Muscle of leg (tissue), 11 donors: Measurements from ENCODE around the gene ADARB2. TPM values are rescaled to one million over a fixed set of nuclear protein-coding genes. Genes with fewer than 3 reads are reported as not detected.

Source experiments
- DNase-seq: peaks from one replicate; pipeline ENCODE4 v3.0.0; 2013
- H3K27ac ChIP-seq: one replicate; pipeline ENCODE4 v1.5.1; 2013; ENCODE audit warnings: mild to moderate bottlenecking, low read length, control low read depth
- H3K27me3 ChIP-seq: one replicate; pipeline ENCODE4 v1.6.1; 2013; ENCODE audit warnings: low read length; ENCODE audit not compliant: control insufficient read depth, insufficient read depth
- H3K36me3 ChIP-seq: one replicate; pipeline ENCODE4 v1.6.1; 2013; ENCODE audit warnings: low read length; ENCODE audit not compliant: control insufficient read depth, insufficient read depth
- H3K4me1 ChIP-seq: one replicate; pipeline ENCODE4 v1.6.1; 2013; ENCODE audit warnings: low read length; ENCODE audit not compliant: control insufficient read depth, insufficient read depth
- H3K4me3 ChIP-seq: one replicate; pipeline ENCODE4 v1.5.1; 2013; ENCODE audit warnings: low read length, control low read depth
- H3K9me3 ChIP-seq: replicated peaks from 2 replicates; pipeline ENCODE4 v1.6.1; 2013; ENCODE audit warnings: low read depth, low read length; ENCODE audit not compliant: control insufficient read depth
- WGBS: methylation state at CpG from one replicate; pipeline ENCODE4 v1.1.5; 2013; ENCODE audit warnings: missing lambda C conversion rate; ENCODE audit not compliant: insufficient coverage; 5-methylcytosine and 5-hydroxymethylcytosine counted together
- polyA plus RNA-seq, 8 donors: library from polyadenylated mRNA; unstranded; fragments of 120-200 nt; gene quantifications; one replicate each; pipeline versions ENCODE4 v1.2.1 to v1.2.3, GENCODE V29; 2013; ENCODE audit warnings: inconsistent platforms in 1 of 8, low replicate concordance in 1 of 8; ENCODE audit not compliant: insufficient read length in 8 of 8, insufficient read depth in 1 of 8
- total RNA-seq: library from RNA; stranded (reverse); fragments of 120-200 nt; gene quantifications from one replicate; pipeline ENCODE4 v1.2.4, GENCODE V29; 2013

The ADARB2 gene
- total and polyA plus RNA-seq, 9 donors = 0.13 to 0.38 (median 0.23) TPM

DNA sequence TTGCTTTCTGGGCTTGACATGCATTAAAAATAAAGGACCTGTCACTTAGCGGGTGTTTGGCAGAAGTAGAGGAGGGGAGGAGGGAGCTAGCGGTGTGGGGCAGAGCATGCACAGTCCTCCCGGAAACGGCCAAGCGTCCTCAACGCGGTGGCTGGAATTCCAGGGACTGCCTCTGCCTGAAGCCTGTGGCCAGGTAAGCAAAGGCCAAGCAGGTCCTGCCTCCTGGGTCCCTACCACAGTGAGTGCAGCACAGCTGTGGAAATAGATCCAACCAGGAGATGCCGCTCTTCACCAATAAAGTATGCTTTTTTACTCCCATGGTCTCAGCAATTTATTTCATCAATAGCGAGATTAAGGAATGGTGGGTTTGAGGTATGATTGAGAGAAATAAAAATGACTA is 357.7 kb downstream of the ADARB2 start:
- DNase-seq = no peak
- WGBS = 42% methylated on average over 7 of the region's 9 CpGs
- Histone ChIP-seq H3K36me3 (no peaks in the 10 kb centered on the region), H3K4me1 (no peaks in the 10 kb centered on the region), H3K4me3 (no peak overlapping the region), H3K27ac (no peak overlapping the region), H3K27me3 (peaks cover 22% of the 10 kb centered on the region), H3K9me3 (no peaks in the 10 kb centered on the region)

DNA sequence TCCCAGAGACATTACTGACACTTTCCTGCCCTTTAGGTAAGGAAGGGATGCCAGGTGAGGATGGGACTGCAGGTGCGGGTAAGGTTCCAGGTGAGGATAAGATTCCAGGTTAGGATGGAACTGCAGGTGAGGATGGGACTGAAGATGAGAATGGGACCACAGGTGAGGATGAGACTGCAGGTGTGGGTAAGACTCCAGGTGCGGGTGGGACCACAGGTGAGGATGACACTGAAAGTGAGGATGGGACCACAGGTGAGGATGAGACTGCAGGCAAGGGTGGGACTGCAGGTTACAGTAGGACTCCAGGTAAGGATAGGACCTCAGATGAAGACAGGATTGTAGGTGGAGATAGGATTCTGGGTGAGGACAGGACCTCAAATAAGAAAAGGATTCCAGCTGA is 358.9 kb downstream of the ADARB2 start:
- Histone ChIP-seq H3K27ac (no peak overlapping the region), H3K36me3 (no peaks in the 10 kb centered on the region), H3K4me3 (no peak overlapping the region), H3K27me3 (peaks cover 18% of the 10 kb centered on the region), H3K4me1 (no peaks in the 10 kb centered on the region), H3K9me3 (no peaks in the 10 kb centered on the region)
- WGBS = 100% methylated on average over 2 of the region's 2 CpGs
- no peak for DNase-seq

DNA sequence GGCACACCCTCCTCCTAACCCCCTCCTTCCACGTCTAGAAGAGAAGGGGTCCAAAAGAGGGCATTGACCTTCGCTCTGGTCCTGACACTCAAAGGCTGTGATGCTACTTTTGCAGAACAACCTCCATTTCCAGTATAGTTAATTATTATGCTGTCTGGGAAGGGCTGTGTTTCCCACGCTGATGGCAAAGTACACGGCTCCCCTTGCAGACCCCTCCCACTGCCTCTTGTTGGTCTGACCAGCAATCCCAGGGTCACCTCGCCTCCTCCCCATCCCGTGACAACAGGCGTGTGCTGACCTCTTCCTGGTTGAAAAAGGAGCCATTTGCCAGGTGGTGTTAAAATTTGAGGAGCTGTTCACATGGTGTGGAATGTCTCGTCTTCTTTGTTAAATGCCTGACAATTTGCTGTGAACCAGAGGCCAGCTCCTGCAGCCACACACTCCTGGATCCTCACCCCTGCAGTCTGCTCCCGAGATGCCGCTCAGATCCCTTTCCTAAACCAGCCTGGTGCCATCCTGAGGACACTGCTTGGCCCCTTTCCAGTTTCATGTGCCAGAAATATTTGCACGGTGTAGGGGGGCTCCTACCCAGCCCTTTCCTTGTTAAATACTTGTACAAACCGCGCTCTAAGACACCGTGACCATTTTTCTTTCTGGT is 359.5 kb downstream of the ADARB2 start:
- H3K27me3 ChIP-seq = peaks cover 17% of the 10 kb centered on the region
- DNase-seq = no peak
- whole genome bisulfite sequencing = 20% methylated on average over 4 of the region's 14 CpGs
- H3K36me3 ChIP-seq = no peaks in the 10 kb centered on the region
- no peaks in the 10 kb centered on the region for H3K4me1 ChIP-seq
- no peak overlapping the region for H3K27ac ChIP-seq
- H3K4me3 ChIP-seq = no peak overlapping the region
- H3K9me3 ChIP-seq = no peaks in the 10 kb centered on the region

DNA sequence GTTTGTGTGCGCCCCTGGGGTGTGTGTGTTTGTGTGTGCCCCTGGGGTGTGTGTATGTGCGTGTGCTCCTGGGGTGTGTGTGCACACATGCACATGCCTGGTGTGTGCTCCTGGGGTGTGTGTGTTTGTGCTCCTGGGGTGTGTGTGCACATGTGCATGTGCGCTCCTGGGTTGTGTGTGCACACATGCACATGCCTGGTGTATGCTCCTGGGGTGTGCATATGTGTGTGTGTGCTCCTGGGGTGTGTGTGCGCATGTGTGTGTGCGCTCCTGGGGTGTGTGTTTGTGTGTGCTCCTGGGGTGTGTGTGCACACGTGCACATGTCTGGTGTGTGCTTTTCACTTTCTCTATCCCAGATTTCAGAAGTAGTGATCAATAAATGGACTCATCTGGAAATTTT is 360.1 kb downstream of the ADARB2 start:
- WGBS = 87% methylated on average over 3 of the region's 6 CpGs
- no peak overlapping the region for H3K27ac ChIP-seq
- no peaks in the 10 kb centered on the region for H3K36me3 ChIP-seq
- peaks cover 14% of the 10 kb centered on the region for H3K27me3 ChIP-seq
- no peaks in the 10 kb centered on the region for H3K4me1 ChIP-seq
- H3K4me3 ChIP-seq = no peak overlapping the region
- DNase-seq = no peak
- no peaks in the 10 kb centered on the region for H3K9me3 ChIP-seq

DNA sequence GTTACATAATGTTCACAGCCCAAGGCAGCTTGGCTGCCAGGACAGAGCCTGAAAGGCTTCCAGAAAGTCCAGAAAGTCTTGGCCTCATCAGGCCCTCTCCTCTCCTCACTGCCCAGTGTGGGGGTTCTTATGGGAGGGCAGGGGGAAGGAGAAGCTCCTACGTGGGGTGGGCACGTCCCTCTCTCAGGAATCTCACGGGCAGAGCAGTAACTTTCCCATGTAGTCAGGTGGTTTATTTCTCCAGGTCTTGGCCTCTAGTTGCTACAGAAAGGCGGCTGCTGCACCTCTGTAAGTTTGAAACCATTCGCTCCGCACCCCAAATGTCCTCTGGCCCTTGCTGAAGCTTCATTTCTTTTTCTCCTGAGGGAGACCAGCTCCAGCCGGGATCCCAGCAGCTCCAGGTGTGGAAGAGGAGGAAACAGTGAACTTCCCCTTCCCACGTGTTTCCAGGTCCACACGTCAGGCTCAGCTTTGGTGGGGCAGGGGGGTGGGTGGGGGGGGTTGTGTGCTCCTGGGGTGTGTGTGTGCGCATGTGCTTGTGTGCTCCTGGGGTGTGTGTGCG is 360.9 kb downstream of the ADARB2 start:
- H3K27me3 ChIP-seq = peaks cover 14% of the 10 kb centered on the region
- H3K9me3 ChIP-seq = no peaks in the 10 kb centered on the region
- no peak overlapping the region for H3K4me3 ChIP-seq
- DNase-seq = no peak
- 75% methylated on average over 3 of the region's 11 CpGs for WGBS
- H3K4me1 ChIP-seq = no peaks in the 10 kb centered on the region
- H3K27ac ChIP-seq = no peak overlapping the region
- no peaks in the 10 kb centered on the region for H3K36me3 ChIP-seq

DNA sequence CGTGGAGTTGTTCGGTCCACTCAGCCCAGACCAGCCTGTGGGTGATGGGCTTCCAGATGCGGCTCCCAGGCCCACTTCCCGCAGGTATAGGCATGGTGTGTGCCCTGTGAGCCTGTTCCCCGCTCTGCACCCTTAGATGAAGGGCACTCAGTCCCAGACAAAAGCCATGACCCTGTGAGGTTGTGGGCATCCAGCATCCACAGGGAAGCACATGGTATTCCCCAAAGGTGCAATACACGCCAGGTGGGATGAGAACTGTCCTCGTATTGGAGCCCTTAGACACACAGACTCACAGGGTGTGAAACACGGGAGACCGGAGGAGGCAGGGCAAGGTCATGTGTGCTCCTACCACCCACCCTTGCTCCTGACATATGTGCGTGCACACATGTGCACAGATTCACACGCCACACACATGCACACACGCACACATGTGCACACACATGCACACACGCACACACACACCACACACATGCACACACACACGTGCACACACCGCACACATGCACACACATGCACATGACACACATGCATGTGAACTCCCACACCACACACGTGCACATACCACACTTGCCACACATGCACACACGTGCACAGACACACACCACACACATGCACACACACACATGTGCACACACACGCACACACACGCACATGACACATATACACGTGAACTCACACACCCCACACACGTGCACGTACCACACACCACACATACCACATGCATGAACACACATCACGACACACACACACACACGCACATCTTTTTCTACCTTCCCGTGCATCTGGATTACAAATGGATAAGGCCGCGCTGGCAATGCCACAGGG is 361.8 kb downstream of the ADARB2 start:
- Histone ChIP-seq H3K36me3 (no peaks in the 10 kb centered on the region), H3K4me3 (no peak overlapping the region), H3K4me1 (no peaks in the 10 kb centered on the region), H3K27me3 (peaks cover 14% of the 10 kb centered on the region), H3K9me3 (no peaks in the 10 kb centered on the region), H3K27ac (no peak overlapping the region)
- DNase-seq = no peak
- 87% methylated on average over 20 of the region's 27 CpGs for WGBS

DNA sequence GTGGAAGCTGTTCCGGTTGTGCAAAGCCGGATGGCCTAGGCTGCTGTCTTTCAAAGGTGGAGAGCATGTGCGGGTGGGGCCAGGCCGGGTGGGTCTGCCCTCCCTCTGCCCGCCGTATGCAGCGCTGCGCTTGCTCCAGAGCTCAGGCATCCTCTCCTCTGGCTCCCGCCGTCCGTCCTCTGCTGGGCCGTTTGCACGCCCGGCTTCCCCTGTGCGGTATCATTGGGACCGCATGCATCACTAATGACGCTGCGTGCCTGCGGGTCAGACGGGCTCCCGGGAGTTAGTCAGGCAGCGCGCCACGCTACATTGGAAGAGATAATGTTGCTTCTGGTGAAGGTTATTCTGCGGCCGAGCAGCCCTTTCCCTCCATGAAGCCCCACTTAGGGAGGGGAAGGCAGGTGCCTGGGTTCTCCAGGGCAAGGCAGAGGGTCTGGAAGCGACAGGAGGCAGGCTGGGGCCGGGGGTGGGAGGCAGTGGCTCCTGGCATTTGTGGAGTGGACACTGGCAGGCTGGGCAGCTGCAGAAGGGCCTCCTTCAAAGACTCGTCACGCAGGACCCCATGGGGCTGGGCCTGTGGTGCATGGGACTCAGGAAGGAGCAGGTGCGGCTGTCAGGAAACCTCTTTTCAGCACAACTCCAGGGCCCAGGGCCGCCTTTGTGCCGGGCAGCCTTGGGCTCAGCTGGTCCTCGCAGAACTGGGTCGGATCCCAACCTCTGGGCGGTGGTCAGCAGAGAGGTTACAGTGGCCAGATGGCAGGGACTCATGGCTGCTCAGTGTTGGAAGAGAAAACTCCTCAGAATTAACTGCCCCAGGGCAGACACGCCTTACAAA is 362.6 kb downstream of the ADARB2 start:
- no peaks in the 10 kb centered on the region for H3K36me3 ChIP-seq
- 70% methylated on average over 22 of the region's 37 CpGs for WGBS

DNA sequence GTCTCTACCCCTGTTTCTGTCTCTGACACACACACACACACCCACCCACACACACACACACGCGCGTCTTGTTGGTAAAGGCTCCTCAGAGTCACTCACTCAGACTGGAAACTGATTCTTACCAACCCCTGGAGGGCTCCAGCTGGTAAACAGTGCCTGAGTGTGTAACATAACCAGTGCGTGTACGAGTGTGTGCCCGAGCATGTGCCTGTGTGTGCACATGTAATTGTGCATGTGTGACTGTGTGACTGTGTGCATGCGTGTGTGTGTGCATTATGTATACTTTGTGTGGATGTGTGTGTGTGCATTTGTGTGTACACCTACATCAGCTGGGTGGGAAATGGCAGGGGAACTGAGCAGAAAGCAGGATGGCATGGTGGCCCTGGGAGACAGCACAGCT is 364.0 kb downstream of the ADARB2 start:
- H3K4me1 ChIP-seq = no peaks in the 10 kb centered on the region
- no peaks in the 10 kb centered on the region for H3K9me3 ChIP-seq
- 82% methylated on average over 4 of the region's 7 CpGs for WGBS
- H3K4me3 ChIP-seq = no peak overlapping the region
- H3K27ac ChIP-seq = no peak overlapping the region
- H3K27me3 ChIP-seq = peaks cover 2% of the 10 kb centered on the region
- no peak for DNase-seq
- H3K36me3 ChIP-seq = no peaks in the 10 kb centered on the region

More for the DNA sequence above, 362.6 kb downstream of the ADARB2 start:
- H3K4me3 ChIP-seq = no peak overlapping the region
- H3K9me3 ChIP-seq = no peaks in the 10 kb centered on the region
- no peak overlapping the region for H3K27ac ChIP-seq
- no peaks in the 10 kb centered on the region for H3K4me1 ChIP-seq
- peaks cover 9% of the 10 kb centered on the region for H3K27me3 ChIP-seq
- DNase-seq = no peak

DNA sequence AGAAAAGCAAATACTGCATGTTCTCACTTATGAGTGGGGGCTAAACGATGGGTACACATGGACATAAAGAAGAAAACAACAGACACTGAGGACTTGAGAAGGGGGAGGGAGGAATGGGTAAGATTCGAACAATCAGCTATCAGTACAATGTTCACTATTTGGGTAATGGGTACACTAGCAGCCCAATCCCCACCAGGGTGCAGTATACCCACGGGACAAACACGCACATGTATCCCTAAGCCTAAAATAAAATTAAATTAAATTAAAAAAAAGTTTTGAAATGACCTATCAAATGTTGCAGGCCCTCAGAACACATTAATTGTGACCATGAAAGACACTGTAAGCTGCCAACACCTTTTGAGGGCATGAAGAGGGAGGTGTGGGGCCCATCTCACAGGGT is 365.1 kb downstream of the ADARB2 start:
- Histone ChIP-seq H3K36me3 (no peaks in the 10 kb centered on the region), H3K27ac (no peak overlapping the region), H3K4me1 (no peaks in the 10 kb centered on the region), H3K4me3 (no peak overlapping the region), H3K27me3 (no peaks in the 10 kb centered on the region), H3K9me3 (no peaks in the 10 kb centered on the region)
- WGBS = 71% methylated on average over 1 of the region's 4 CpGs
- DNase-seq = no peak

DNA sequence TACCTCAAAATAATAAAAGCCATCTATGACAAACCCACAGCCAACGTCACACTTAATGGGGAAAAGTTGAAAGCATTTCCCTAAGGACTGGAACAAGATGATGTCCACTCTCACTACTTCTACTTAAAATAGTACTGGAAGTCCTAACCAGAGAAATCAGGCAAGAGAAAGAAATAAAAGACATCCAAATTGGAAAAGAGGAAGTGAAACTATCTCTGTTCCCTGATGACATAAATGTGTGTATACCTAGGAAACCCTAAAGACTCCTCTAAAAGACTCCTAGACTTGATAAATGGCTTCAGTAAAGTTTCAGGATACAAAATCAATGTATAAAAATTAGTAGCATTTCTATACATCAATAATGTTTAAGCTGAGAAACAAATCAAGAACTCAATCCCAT is 367.0 kb downstream of the ADARB2 start:
- no CpG with 5 or more reads among the region's 1 CpG for WGBS
- Histone ChIP-seq H3K9me3 (no peaks in the 10 kb centered on the region), H3K27me3 (no peaks in the 10 kb centered on the region), H3K4me1 (no peaks in the 10 kb centered on the region), H3K4me3 (no peak overlapping the region), H3K27ac (no peak overlapping the region), H3K36me3 (no peaks in the 10 kb centered on the region)
- no peak for DNase-seq
